Central memory CD8-positive, alpha-beta T cell (primary cell): ENCODE results near the gene D2HGDH.
"Not testable (repeated sequence)": the region's sequence is repeated elsewhere in the genome, so short reads cannot be mapped to it uniquely, and the experiment has no call there.

Experiments used
- ATAC-seq: fragments of 150-1000 bp; cut with Tn5 transposase; replicated peaks from 2 replicates; pipeline ENCODE4 v1.10.0; 2022; ENCODE audit warnings: mild to moderate bottlenecking, moderate FRiP score, moderate number of reproducible peaks; ENCODE audit not compliant: poor library complexity, severe bottlenecking; ENCODE audit errors: extremely low read depth
- DNase-seq, 2 donors: peaks; one replicate each; pipeline ENCODE4 v3.0.0; 2021; ENCODE audit warnings: low spot score in 2 of 2
- H3K27ac Mint-ChIP-seq: one replicate; pipeline ENCODE4 v1.8.0; 2022; ENCODE audit warnings: low read depth, mild to moderate bottlenecking, moderate library complexity, mixed read lengths
- H3K27me3 Mint-ChIP-seq: one replicate; pipeline ENCODE4 v1.8.0; 2022; ENCODE audit warnings: mixed read lengths
- H3K36me3 Mint-ChIP-seq: one replicate; pipeline ENCODE4 v1.8.0; 2022; ENCODE audit warnings: mild to moderate bottlenecking, moderate library complexity, mixed read lengths; ENCODE audit not compliant: insufficient read depth
- H3K4me1 Mint-ChIP-seq: one replicate; pipeline ENCODE4 v1.8.0; 2022; ENCODE audit warnings: mixed read lengths
- H3K4me3 Mint-ChIP-seq: one replicate; pipeline ENCODE4 v1.8.0; 2022; ENCODE audit warnings: mild to moderate bottlenecking, moderate library complexity, mixed read lengths
- H3K9me3 Mint-ChIP-seq: one replicate; pipeline ENCODE4 v1.8.0; 2022; ENCODE audit warnings: mixed read lengths

The D2HGDH gene

DNA sequence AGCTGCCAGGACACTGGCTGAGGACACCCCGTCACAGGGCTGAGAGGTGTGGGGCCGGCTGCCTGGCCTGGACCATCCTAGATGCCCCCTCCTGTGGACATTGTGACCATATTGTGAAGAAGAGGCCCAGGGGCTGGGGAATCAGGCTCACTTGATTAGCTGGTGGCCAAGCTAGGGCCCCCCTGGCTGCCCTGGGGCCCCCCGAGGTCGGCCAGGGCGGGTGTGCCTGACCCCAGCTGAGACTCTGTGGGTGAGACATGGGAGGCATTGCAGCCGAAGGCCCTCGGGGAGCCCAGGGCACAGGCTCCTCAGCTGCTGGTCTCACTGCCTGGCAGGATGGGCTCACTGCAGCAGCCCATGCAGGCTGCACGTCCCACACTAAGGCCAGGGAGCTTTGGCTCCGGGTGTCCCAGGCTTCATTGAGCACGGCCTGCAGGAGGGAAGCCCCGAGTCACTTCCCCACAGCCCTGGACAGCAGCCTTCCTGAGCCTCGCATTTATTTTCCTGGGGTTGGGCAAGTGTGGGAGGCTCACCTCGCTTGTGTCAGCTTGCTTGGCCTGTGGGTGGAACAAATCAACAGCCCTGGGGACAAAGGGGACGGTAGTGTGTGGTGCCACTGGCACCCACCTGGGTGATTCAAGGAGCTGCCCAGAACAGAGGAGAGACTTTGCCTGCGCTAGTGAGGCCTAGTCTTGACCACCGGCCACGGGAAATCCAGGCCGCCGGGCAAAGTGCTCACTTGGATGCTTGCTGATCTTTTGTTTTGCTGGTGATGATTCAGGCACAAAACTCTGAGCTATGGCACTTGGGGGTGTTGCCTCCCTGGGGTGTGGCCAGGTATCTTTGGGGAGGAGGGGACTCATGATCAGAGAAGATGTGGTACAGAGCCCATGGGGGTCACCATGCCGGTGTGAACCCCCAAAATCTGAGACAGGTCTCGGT lies 43.5 kb downstream of the D2HGDH start:
- no peaks in the 10 kb centered on the region for H3K9me3 Mint-ChIP-seq
- H3K27me3 Mint-ChIP-seq, result peaks cover 9% of the 10 kb centered on the region
- H3K27ac Mint-ChIP-seq, result peak overlapping the region; percentile 76
- no peak for ATAC-seq
- H3K4me3 Mint-ChIP-seq, result no peak overlapping the region
- peaks cover 1% of the 10 kb centered on the region for H3K4me1 Mint-ChIP-seq
- peaks cover 3% of the 10 kb centered on the region for H3K36me3 Mint-ChIP-seq
- DNase-seq, result peak in 1 of 2 donors; percentile 6

DNA sequence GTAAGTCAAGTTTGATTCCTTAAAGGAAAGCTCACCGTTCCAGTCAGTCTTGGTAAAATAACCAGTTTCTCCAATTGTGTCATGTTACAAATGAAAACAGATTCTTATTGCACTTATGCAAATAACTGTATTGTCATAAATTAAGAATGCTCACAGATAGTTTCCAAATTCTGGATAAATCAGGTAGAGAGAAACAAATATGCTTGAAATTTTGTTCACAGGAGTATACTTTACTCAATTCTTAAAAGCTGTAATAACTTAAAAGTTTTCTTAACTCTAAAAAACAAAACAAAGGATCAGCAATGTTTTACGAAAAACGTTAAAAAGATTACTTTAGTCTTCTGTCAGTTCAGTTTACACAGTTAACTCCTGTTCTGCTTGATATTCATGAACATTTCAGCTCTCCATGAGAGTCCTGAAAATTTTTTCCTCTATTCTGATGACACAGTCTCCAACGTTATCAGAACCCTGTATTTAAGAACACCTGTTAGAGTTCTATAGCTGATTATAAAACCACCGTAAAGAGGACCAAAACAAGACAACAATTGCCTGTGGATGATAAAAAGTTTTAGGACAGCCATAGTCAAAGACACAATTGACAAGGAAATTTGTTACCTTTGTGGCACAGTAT lies 46.6 kb downstream of the D2HGDH start:
- H3K27me3 Mint-ChIP-seq, result no peaks in the 10 kb centered on the region
- H3K36me3 Mint-ChIP-seq, result peaks cover 2% of the 10 kb centered on the region
- no peaks in the 10 kb centered on the region for H3K9me3 Mint-ChIP-seq
- H3K27ac Mint-ChIP-seq, result no peak overlapping the region
- H3K4me1 Mint-ChIP-seq, result no peaks in the 10 kb centered on the region
- no peak for ATAC-seq
- no peak overlapping the region for H3K4me3 Mint-ChIP-seq
- DNase-seq, result no peak

DNA sequence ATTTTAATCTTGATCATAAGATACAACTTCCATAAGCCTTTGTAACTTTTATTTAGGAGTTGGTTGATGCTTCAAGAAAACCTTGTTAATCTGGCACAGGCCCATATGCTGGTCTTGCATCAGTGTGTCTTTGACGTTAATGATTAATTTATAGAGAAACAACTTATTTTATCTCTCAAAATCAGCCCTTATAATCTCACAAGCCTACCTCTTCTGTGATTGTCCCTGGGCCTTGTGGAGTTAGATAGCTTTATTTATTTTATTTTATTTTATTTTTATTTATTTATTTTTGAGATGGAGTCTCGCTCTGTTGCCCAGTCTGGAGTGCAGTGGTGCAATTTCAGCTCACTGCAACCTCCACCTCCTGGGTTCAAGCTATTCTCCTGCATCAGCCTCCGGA lies 47.6 kb downstream of the D2HGDH start:
- not testable (repeated sequence) for H3K27me3 Mint-ChIP-seq, H3K27ac Mint-ChIP-seq, H3K36me3 Mint-ChIP-seq, H3K4me3 Mint-ChIP-seq, H3K9me3 Mint-ChIP-seq, ATAC-seq, H3K4me1 Mint-ChIP-seq, DNase-seq

DNA sequence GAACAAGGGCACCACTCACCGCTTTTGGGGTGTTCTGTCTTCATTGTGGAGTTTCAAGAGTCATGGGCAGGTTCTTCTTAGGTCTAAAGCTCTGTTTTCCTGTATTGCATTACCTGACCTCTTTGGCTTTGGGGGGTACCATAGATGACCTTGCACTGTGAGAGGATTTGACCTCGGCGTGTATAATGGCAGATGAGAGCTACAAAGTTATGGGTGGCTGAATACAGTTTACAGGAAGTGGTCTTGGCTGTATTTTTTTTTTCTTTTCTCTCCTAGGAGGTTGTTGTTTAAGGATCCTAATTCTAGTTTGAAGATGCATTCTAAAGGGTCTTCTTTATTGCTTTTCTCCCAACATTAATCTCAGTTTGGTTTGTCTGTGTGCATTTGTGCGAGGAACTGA lies 53.7 kb downstream of the D2HGDH start:
- no peaks in the 10 kb centered on the region for H3K27me3 Mint-ChIP-seq
- ATAC-seq, result no peak
- no peak overlapping the region for H3K4me3 Mint-ChIP-seq
- peak overlapping the region; percentile 10 for H3K27ac Mint-ChIP-seq
- no peaks in the 10 kb centered on the region for H3K9me3 Mint-ChIP-seq
- peaks cover 16% of the 10 kb centered on the region for H3K4me1 Mint-ChIP-seq
- H3K36me3 Mint-ChIP-seq, result no peaks in the 10 kb centered on the region
- DNase-seq, result no peak

DNA sequence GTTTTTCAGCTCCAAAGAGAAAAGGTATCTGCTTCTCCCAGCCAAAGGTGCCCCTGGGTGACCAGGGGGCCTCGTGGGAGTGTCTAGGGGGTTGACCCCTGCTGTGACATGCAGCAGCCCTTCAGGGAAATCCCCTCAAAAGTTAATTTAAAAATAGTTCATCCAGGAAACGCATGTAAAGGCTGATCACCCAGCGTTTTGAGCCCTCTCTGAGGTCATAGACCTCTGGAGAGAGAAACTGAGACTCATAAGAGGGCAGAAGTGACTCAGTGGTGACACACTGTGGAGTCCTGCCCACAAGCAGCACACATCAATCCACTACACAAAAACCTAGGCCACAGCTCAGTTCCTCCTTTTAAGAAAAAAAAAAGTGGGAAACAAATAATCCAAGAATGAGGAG lies 54.1 kb downstream of the D2HGDH start:
- no peak overlapping the region for H3K4me3 Mint-ChIP-seq
- no peak for ATAC-seq
- peak in 1 of 2 donors; percentile 11 for DNase-seq
- H3K4me1 Mint-ChIP-seq, result peaks cover 16% of the 10 kb centered on the region
- no peaks in the 10 kb centered on the region for H3K27me3 Mint-ChIP-seq
- H3K36me3 Mint-ChIP-seq, result no peaks in the 10 kb centered on the region
- no peaks in the 10 kb centered on the region for H3K9me3 Mint-ChIP-seq
- H3K27ac Mint-ChIP-seq, result peak overlapping the region; percentile 10

DNA sequence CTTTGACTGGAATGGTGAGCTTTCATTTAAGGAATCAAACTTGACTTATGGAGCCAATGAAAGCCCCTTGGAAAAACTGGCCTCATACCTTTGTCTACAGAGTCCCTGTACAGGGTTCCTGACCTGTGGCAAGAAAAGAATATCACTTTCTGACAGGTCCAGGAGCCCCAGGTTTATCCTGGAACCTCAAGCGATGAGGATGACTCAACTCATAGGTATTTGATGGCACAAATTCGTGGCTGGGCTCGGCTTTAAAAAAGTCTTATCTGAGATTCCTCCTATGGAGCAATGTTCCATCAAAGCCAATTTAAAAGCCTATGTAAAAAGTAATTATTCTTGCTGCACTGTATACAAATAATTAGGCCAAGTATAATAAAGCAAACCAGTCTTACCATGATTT lies 57.0 kb downstream of the D2HGDH start:
- H3K4me1 Mint-ChIP-seq, result peaks cover 16% of the 10 kb centered on the region
- DNase-seq, H3K27ac Mint-ChIP-seq, ATAC-seq, H3K9me3 Mint-ChIP-seq, H3K36me3 Mint-ChIP-seq, H3K4me3 Mint-ChIP-seq, H3K27me3 Mint-ChIP-seq: not testable (repeated sequence)

DNA sequence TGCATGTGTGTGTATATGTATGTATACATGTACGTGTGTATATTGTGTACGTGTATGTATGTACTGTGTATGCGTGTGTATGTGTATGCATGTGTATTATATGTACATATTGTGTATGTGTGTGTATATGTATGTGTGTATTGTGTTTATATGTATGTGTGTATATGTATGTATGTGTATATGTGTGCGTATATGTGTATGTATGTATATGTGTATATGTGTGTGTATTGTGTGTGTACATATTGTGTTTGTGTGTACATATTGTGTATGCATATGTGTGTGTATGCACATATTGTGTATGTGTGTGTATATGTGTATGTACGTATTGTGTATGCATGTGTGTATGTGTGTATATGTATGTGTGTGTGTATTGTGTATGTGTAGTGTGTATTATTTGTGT lies 59.0 kb downstream of the D2HGDH start:
- DNase-seq, result no peak
- H3K4me3 Mint-ChIP-seq, result no peak overlapping the region
- no peaks in the 10 kb centered on the region for H3K9me3 Mint-ChIP-seq
- H3K27me3 Mint-ChIP-seq, result no peaks in the 10 kb centered on the region
- H3K4me1 Mint-ChIP-seq, result peaks cover 10% of the 10 kb centered on the region
- ATAC-seq, result no peak
- no peak overlapping the region for H3K27ac Mint-ChIP-seq
- H3K36me3 Mint-ChIP-seq, result no peaks in the 10 kb centered on the region

DNA sequence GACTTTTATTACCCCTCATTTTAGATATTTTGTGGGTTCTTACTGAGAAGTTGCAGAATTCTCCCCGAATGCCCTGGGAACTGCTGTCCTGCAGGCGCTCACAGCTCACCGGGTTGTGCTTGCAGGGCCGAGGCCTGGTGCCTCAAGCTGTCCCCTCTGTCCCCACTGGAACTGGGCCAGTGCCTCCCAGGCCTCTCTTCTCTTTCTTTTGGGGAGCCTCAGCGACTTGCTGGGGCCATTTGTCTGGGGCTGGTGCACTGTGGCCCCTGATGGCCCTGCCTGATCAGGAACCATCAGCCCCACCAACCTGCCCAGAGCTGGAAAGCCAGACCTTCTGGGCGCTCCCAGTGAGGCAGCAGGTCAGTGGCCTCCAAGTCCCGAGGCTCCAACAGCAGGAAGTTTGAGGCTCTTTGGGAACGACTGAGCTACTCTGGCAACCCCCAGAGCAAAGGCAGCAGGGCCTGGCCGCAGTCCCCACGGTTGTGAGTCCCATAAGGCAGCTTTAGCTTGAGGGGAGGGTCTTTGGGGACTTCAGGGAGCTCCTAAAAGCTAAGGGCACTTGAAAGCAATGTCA lies 59.9 kb downstream of the D2HGDH start:
- ATAC-seq (no peak), DNase-seq (peak; percentile 4 to 12)
- Mint-ChIP-seq H3K36me3 (no peaks in the 10 kb centered on the region), H3K27me3 (no peaks in the 10 kb centered on the region), H3K9me3 (no peaks in the 10 kb centered on the region), H3K27ac (no peak overlapping the region), H3K4me1 (peaks cover under 1% of the 10 kb centered on the region), H3K4me3 (no peak overlapping the region)

DNA sequence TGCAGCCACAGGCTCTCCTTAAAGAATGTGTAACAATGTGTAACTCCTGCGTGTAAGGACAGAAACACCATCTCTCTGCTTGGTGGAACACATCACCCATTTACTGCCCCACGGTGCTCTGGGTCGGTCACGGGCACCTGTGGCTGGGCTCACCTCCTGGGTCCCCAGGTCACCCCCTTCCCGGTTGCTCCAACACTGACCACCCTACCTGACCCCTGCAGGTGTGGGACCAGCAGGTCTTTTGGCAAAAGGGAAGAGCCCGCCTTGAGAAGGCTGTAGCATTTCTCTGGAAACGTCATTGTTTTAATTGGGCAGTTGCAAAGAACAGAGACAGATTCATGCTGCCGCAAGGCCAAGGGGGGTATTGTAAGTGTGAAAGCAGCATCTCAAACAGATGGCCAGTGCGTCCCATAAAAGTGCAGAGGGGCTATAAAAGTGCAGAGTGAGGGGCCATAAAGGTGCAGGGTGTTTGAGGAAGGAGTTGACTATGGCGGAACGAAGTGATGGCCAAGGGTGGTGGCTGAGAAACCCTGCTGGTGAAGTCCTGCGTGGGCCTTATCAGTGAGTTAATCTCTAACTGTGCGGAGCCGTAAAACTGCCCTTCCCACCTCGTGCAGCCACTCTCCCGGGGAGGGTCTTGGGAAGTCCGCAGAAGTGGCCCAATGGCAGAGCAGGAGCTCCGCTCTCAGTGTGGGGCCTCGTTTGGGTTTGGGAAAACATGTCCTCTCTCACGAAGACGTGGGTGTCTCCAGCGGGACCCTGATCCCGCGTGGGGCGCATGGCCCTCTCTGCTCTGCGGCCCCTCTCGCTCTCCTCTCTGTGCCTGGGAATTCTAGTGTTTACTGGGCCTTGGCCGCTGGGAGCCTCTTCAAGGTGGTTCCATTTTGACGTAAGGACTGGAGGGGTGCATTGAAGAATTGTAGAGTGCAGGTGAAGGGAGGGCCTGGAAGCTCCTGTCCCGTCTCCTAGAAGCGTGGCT lies 60.9 kb downstream of the D2HGDH start:
- Mint-ChIP-seq H3K27me3 (no peaks in the 10 kb centered on the region), H3K4me1 (no peaks in the 10 kb centered on the region), H3K27ac (no peak overlapping the region), H3K4me3 (no peak overlapping the region), H3K36me3 (no peaks in the 10 kb centered on the region), H3K9me3 (no peaks in the 10 kb centered on the region)
- ATAC-seq (no peak), DNase-seq (no peak)

DNA sequence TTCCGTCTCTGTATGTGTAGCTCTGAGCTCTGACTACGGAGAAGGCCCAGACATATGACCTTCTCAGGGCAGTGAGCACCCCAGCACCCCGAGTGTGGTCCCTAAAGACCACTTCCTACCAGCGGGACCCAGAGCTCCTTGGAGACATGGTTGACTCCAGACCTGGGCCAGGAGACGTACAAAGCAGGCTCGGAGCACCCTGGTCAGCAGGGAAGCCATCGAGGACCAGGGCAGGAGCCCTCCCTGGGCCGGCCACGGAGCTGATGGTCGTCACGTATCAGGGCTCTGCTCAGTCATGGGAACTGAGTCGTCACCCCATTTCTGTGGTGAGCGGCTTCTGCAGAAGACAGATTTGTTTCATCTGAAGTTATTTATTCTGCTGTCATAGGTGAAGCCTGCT lies 61.8 kb downstream of the D2HGDH start:
- DNase-seq, result peak in 1 of 2 donors; percentile 12
- Mint-ChIP-seq H3K4me1 (no peaks in the 10 kb centered on the region), H3K4me3 (no peak overlapping the region), H3K9me3 (no peaks in the 10 kb centered on the region), H3K27me3 (no peaks in the 10 kb centered on the region), H3K36me3 (no peaks in the 10 kb centered on the region), H3K27ac (no peak overlapping the region)
- no peak for ATAC-seq

DNA sequence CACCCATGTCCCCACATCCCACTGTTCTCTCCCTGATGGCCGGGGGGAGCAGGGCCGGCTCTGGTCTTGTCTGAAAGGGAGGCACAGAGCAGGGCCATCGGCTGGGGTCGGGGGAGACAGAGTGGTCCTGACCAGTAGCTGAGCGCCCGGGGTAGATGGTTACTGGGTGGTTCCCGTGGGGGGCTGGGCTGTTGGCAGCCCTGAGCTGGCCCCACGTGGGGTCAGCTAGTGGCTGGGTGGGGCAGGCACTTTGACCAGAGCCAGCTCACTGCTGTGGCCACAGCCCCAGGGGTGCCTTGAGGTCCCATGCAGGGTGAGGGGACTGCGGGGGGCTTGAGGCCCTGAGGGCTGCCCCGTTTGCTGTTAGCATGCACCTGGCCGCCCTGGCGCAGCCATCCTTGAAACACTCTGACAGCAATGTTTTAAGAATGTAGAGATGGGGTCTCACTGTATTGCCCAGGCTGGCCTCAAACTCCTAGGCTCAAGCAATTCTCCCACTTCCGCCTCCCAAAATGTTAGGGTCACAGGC lies 62.2 kb downstream of the D2HGDH start:
- H3K27me3 Mint-ChIP-seq, result no peaks in the 10 kb centered on the region
- ATAC-seq, result no peak
- no peaks in the 10 kb centered on the region for H3K4me1 Mint-ChIP-seq
- H3K27ac Mint-ChIP-seq, result no peak overlapping the region
- no peak overlapping the region for H3K4me3 Mint-ChIP-seq
- no peaks in the 10 kb centered on the region for H3K36me3 Mint-ChIP-seq
- peak in 1 of 2 donors; percentile 7 for DNase-seq
- no peaks in the 10 kb centered on the region for H3K9me3 Mint-ChIP-seq
